Lower lobe of right lung (tissue), 2 donors: ENCODE measurements around the gene SLC25A25. TPM values are rescaled to one million over a fixed set of nuclear protein-coding genes. Genes with fewer than 3 reads are reported as not detected.

Experiments
- ATAC-seq, 2 donors: fragments of 200-7000 bp; cut with Tn5 transposase; one replicate each; pipeline ENCODE4 v1.9.1; 2020 to 2022; ENCODE audit warnings: mild to moderate bottlenecking in 2 of 2, moderate library complexity in 2 of 2
- DNase-seq: peaks from one replicate; pipeline ENCODE4 v3.0.0-alpha.2; 2020
- H3K27ac ChIP-seq: fragments of 200-600 bp; one replicate; pipeline ENCODE4 v1.8.0; 2022
- H3K27me3 ChIP-seq: fragments of 200-600 bp; one replicate; pipeline ENCODE4 v1.8.0; 2022; ENCODE audit warnings: low read depth
- H3K36me3 ChIP-seq: fragments of 200-600 bp; one replicate; pipeline ENCODE4 v1.8.0; 2022; ENCODE audit warnings: mild to moderate bottlenecking
- H3K4me1 ChIP-seq: fragments of 200-600 bp; one replicate; pipeline ENCODE4 v1.8.0; 2022
- H3K4me3 ChIP-seq: fragments of 200-600 bp; one replicate; pipeline ENCODE4 v1.8.0; 2022; ENCODE audit warnings: mild to moderate bottlenecking
- H3K9me3 ChIP-seq: fragments of 200-600 bp; one replicate; pipeline ENCODE4 v1.8.0; 2022
- CTCF ChIP-seq: fragments of 200-600 bp; IDR thresholded peaks from one replicate; pipeline ENCODE4 v1.8.0; 2022; ENCODE audit warnings: antibody characterized with exemption, mild to moderate bottlenecking
- intact Hi-C: fragments of 100-400 bp; cut with DNase I; formaldehyde crosslinking; loops from one replicate; pipeline ENCODE4 v1.11.0; 2022
- total RNA-seq: library from RNA; stranded (reverse); fragmentation: NEBNext Ultra II Directional; extraction: Animal tissue kit (Norgen Biotek cat#: 25700); gene quantifications from one replicate; pipeline ENCODE4 v1.2.1, GENCODE V29; 2021
- donor health status: DM: no; HTN: yes; CAD: no; lungs with severe emphysema.

Gene SLC25A25
- total RNA-seq, 1 donor from 2014 or later: 27.3 TPM

DNA sequence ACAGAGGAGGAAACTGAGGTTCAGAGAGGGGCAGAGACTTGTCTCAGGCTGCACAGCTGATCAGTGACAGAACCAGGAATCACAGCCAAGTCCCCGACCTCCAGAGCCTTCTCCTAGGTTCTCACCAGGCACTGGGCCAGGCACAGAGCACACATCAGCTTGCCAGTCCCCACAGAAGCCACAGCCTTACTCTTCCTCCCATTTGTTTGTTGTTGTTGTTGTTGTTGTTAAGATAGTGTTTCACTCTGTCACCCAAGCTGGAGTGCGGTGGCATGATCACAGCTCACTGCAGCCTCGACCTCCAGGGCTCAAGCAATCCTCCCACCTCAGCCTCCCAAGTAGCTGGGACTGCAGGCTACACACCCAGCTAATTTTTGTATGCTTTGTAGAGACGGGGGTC, 42.3 kb upstream of the SLC25A25 start:
- intact Hi-C loops: no loop called here
- Histone ChIP-seq H3K9me3 (no peaks in the 10 kb centered on the region), H3K4me3 (no peak overlapping the region), H3K4me1 (no peaks in the 10 kb centered on the region), H3K27ac (peak overlapping the region; percentile 5), H3K36me3 (no peaks in the 10 kb centered on the region), H3K27me3 (no peaks in the 10 kb centered on the region)
- DNase-seq (no peak), ATAC-seq (no peak)
- TF ChIP-seq CTCF: no peak

- H3K36me3 ChIP-seq: no peaks in the 10 kb centered on the region
- no peak for TF ChIP-seq CTCF
- ATAC-seq (peak; percentile 61 to 75), DNase-seq (no peak)
- no peak overlapping the region for H3K4me3 ChIP-seq
- intact Hi-C loops: no loop called here
- H3K27ac ChIP-seq: peak overlapping the region; percentile 74
- no peaks in the 10 kb centered on the region for H3K9me3 ChIP-seq
- H3K27me3 ChIP-seq: no peaks in the 10 kb centered on the region
- no peaks in the 10 kb centered on the region for H3K4me1 ChIP-seq
Observed at GRCh38 chr9:128026255-128026772, 41.7 kb upstream of the SLC25A25 start.

DNA sequence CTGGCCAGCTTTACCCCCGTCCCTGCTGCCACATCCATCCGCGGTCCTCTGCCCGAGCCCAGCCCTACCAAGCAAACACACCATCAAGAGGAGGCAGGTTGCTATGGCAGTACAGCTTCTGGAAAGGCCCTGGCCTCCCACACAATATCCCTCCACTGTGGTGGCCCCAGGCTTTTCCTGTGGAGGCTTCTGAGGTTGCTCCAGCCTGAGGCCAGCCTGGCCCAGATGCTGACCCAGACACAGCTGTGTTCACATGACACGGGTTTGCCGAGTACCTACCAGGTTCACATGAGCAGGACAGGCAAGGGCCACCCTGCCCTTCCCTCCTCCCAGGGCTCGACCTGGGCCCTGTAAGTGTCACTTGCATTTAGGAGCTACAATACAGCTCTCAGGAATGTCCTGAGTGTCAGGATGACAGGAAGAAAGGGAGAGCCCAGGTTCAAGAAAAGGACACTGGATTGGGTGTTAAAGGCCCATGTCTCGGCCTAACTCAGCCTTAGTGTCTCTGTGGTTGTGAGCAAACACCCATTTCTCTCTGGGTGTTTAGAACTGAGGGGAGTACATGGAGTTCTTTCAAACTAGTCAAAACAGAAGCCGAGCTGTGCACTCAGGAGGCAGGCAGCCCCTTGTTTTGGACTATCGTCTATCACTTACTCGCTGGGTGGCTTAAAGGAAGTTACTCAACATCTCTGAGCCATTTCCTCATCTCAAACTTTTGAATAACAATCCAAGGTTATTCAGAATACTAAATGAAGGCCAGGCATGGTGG, 41.1 kb upstream of the SLC25A25 start:
- Histone ChIP-seq H3K9me3 (no peaks in the 10 kb centered on the region), H3K4me1 (no peaks in the 10 kb centered on the region), H3K27ac (peak overlapping the region; percentile 74), H3K36me3 (no peaks in the 10 kb centered on the region), H3K27me3 (no peaks in the 10 kb centered on the region), H3K4me3 (no peak overlapping the region)
- TF ChIP-seq CTCF: no peak
- intact Hi-C loops: no loop called here
- peak; percentile 48 to 67 for ATAC-seq
- no peak for DNase-seq

DNA sequence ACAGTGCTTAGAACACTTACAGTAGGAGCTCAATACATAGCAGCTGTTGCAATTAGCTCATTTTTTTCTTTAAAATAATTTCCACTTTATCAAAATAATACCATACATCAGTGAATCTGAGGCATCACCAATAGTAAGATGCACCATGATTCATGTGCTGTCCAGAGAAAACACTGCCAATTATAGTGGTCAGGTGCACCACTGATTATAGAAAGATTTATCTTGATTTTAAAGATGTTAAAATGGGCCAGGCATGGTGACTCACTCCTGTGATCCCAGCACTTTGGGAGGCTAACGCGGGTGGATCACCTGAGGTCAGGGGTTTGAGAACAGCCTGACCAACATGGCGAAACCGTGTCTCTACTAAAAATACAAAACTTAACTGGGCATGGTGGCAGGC, 40.3 kb upstream of the SLC25A25 start:
- no peak for TF ChIP-seq CTCF
- no peak for DNase-seq
- no peaks in the 10 kb centered on the region for H3K4me1 ChIP-seq

GRCh38 chr9:128033609-128034008, 34.4 kb upstream of the SLC25A25 start:
- H3K4me3 ChIP-seq: no peak overlapping the region
- no peaks in the 10 kb centered on the region for H3K27me3 ChIP-seq
- H3K4me1 ChIP-seq: peaks cover 6% of the 10 kb centered on the region
- no peaks in the 10 kb centered on the region for H3K36me3 ChIP-seq
- TF ChIP-seq CTCF: no peak
- ATAC-seq: no peak
- H3K9me3 ChIP-seq: no peaks in the 10 kb centered on the region
- no peak overlapping the region for H3K27ac ChIP-seq
- DNase-seq: no peak
- intact Hi-C loops: no loop called here

More for the DNA sequence above, 40.3 kb upstream of the SLC25A25 start:
- H3K4me3 ChIP-seq: no peak overlapping the region
- no peaks in the 10 kb centered on the region for H3K9me3 ChIP-seq
- no peaks in the 10 kb centered on the region for H3K36me3 ChIP-seq
- ATAC-seq: no peak
- no peak overlapping the region for H3K27ac ChIP-seq
- H3K27me3 ChIP-seq: no peaks in the 10 kb centered on the region
- intact Hi-C loops: no loop called here
